NCI-H460 (cell line): Measurements from ENCODE around the gene KIF20B. TPM values are rescaled to one million over a fixed set of nuclear protein-coding genes. Genes with fewer than 3 reads are reported as not detected.

ENCODE experiments used
- DNase-seq: peaks from one replicate; pipeline ENCODE4 v3.0.0-alpha.2; 2016; ENCODE audit warnings: low read depth; ENCODE audit errors: extremely low read depth
- total RNA-seq: library from RNA; depleted of rRNA; stranded (reverse); fragments of >200 nt; shearing (Covaris generic); gene quantifications from 2 replicates; pipeline ENCODE4 v1.2.3, GENCODE V29; 2014

KIF20B gene
- total RNA-seq, 1 experiment from 2014 or later = 30.3 TPM

GRCh38 chr10:89683883-89684282, 17.5 kb upstream of the KIF20B start:
- DNase-seq = no peak

- no peak for DNase-seq
These were observed 16.8 kb upstream of the KIF20B start for GRCh38 chr10:89684604-89685003.

GRCh38 chr10:89685936-89686335, 15.5 kb upstream of the KIF20B start:
- no peak for DNase-seq

GRCh38 chr10:89690027-89690426, 11.4 kb upstream of the KIF20B start:
- DNase-seq = no peak

- no peak for DNase-seq
These were observed 9.0 kb upstream of the KIF20B start for GRCh38 chr10:89692416-89692815.

GRCh38 chr10:89693176-89693575, 8.2 kb upstream of the KIF20B start:
- no peak for DNase-seq

GRCh38 chr10:89695307-89695706, 6.1 kb upstream of the KIF20B start:
- no peak for DNase-seq

GRCh38 chr10:89697946-89698345, 3.4 kb upstream of the KIF20B start:
- no peak for DNase-seq

GRCh38 chr10:89699581-89700064, 1.8 kb upstream of the KIF20B start:
- no peak for DNase-seq

GRCh38 chr10:89700923-89701241, 508 bp upstream of the KIF20B start:
- DNase-seq = no peak

- peak; percentile 15 for DNase-seq
These were observed 711 bp downstream of the KIF20B start for GRCh38 chr10:89702121-89702480.

- DNase-seq = no peak
These were observed 4.1 kb downstream of the KIF20B start for GRCh38 chr10:89705466-89705865.

GRCh38 chr10:89706011-89706410, 4.6 kb downstream of the KIF20B start:
- DNase-seq = no peak

GRCh38 chr10:89707372-89707771, 6.0 kb downstream of the KIF20B start:
- DNase-seq = no peak

- no peak for DNase-seq
These were observed 9.4 kb downstream of the KIF20B start for GRCh38 chr10:89710753-89711152.

GRCh38 chr10:89734616-89735015, 33.2 kb downstream of the KIF20B start:
- DNase-seq = no peak

- DNase-seq = no peak
These were observed 37.3 kb downstream of the KIF20B start for GRCh38 chr10:89738551-89739209.

- DNase-seq = no peak
These were observed 39.9 kb downstream of the KIF20B start for GRCh38 chr10:89741126-89741762.

GRCh38 chr10:89744026-89744425, 42.6 kb downstream of the KIF20B start:
- no peak for DNase-seq

- no peak for DNase-seq
These were observed 44.5 kb downstream of the KIF20B start for GRCh38 chr10:89745903-89746302.

GRCh38 chr10:89750441-89750840, 49.1 kb downstream of the KIF20B start:
- DNase-seq = no peak

GRCh38 chr10:89755374-89755773, 54.0 kb downstream of the KIF20B start:
- no peak for DNase-seq

GRCh38 chr10:89759531-89759930, 58.1 kb downstream of the KIF20B start:
- DNase-seq = no peak
